ENCODE results near the gene SLC4A11.
"Not testable (repeated sequence)": the region's sequence is repeated elsewhere in the genome, so short reads cannot be mapped to it uniquely, and the experiment has no call there.

The SLC4A11 gene

DNA sequence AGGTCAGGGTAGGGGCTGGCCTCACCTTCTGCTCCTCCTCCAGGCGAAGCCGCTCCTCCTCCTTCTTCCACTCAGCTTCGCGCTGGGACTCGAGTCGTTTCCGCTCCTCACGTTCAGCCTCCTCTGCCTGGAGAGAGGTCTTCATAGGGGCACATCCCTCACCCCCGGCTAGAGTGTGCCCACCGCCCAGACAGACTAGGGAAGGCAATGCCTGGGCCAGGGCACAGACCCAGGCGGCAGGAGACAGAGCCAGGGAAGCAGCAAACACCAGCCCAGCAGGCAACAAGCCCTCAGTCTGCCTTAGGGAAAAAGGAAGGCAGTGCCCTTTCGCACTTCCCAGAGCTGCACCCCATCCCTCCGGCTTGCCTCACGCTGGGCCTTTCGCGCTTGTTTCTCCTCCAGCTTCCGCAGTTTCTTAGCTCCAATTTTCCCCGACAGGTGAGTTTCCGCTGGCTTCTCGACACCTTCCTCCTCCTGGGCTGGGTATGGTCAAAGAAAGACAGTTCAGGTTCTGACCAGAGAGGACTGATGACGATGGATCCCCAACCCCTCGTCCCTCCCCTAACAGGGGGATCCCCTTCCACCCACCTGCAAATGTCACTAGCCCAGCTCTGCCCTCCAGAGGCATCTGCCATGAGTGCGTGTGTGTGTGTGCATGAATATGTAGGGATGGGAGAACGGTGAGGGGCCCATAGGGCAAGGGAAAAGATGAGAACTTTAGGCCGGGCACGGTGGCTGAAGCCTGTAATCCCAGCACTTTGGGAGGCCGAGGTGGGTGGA, 38.8 kb downstream of the SLC4A11 start:
- no peak for DNase-seq

DNA sequence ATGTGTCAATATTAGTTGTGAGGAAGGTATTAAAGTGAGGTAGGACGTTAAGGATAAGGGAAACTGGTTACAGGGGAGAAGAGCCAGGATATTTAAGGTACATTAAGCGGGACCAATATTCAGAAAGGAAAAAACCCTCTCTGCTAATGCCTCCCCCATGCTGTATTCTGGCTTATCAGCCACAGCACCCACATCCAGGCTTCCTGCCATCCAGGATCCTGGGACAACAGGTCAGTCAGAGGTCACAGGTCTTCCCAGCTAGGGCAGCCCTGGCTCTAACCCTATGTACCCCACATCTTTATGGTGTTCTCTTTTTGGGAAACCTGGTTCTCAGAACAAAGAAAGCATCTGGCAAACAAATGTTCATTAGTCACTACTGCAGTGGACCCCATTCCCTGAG, 39.8 kb downstream of the SLC4A11 start:
- DNase-seq: no peak

DNA sequence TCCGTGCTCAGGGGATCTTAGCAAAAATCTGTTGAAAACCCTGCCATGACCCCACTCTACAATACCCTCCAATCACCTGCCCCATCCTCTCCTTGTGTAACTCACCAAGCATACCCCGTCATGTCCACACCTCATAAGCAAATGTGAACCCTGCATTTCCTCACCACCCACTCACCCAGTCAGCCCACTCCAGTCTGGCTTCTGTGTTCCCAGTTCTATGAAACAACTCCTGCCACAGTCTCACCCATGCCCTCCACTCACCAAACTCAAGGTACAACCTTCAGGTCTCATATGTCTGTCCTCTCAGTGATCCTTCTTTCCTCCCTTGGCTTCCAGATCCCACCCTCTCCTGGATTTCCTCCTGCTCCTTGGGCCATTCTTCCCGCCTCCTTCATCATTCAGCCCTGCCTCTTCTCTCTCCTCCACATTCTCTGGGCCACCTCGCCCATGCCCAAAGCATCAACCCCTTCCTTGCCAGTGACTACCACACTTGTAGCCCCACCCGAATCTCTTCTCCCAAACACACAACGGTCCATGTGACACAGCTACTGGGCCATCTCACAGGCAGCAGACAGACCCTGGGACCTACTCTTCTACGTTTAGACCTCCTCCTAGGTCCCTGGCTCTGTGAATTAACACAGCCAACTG, 43.3 kb downstream of the SLC4A11 start:
- no peak for DNase-seq

DNA sequence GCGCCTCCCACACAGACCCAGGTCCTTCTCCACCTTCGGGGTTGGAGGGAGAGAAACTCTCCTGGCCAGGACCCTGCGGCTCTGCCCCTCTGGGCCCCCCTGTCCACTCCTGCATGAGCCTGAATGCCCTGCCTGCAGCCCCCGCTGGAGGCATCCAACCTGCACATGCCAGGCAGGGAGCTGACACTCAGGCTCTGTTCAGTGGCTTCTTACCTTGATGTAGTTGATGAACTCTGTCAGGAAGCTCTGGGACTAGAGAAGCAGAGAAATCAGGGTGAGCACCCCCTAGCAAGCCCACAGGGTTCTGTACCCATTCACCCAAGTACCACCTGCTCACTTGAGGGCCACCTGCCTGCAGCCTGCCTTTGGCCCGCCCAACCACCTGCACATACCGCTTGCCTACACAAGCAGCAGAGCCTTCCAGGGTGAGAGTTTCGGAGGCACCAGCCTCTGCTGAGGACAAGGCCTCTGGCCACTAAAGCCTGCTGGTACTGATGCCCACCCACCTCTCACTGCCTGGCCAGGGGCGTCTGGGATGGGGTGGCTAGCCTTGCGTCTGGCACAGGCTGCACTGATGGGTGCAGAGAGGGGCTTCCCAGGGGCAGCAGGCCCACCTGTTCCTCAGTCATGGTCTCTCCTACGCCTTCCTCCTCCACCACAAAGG, 44.2 kb downstream of the SLC4A11 start:
- DNase-seq: no peak

DNA sequence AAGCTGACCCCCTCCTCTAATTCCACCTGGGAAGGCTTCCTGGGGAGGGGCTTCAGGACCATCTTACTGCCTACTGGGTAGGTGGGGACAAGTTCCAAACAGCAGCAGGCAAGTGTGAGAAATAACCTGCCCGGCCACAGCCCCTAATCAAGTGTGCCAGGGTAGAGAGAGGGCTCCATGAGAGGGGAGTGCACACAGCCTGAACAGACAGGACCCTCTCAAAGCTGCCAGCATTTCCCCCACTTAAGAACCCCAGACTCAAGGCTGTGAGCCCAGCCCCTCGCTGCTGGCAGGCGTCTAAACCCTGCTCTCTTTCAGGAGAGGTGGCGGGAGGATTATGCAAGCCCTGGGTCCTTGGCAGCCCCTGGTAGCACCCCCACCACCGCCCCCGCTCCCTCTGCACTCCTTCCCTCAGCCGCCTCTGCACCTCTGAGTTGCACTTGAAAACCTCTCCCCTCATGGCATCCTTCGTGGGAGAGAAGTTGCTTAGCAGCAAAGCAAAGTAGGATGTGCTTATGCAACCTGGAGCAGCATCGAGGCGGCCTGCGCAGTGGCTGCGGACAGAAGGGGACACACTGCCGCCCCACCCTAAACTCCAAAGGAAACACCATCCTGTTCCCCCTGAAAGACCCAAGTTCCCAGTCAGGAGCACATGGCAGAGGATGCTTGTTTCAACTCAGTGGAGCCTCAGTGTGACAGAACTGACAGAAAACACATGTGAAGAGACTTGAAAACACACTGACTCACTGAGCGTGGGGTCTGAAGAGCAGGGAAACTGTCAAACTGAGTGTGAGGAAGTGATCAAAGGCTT, 45.0 kb downstream of the SLC4A11 start:
- DNase-seq: no peak

DNA sequence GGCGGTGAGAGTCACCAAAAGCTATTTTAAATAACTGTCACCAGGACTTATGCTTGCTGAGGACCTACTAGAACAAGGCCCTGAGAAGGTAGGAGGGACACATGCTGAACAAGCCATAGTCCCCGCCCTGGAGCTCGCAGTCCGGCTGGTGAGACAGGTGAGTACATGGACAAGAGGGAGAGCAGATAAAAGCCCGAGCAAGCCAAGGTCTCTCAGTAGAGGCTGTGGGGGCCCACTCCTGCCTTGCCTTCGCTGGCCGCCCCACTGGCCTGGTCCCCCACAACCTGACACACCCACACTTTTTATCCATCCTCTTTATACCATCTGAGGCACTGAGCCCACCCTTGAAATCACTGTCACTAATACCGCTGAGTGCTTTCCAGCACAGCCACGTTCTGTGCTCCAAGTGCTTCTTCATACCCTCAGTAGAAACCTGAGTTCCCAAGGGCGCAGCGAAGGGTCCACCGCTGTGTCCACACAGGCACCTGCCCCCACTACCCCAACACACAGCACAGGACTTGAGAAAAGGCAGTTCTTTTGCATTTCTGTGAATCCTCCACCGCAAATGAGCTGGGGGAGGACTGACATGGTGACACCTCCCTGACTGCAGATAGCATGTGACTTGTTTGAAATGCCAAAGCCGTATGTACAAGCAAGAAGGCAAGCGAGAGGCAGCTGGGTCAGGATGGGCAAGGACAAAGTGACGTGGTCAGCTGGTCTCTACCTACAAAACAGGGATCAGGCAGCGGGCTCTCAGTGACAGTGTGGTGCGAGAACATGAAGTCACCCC, 46.6 kb downstream of the SLC4A11 start:
- DNase-seq: no peak

DNA sequence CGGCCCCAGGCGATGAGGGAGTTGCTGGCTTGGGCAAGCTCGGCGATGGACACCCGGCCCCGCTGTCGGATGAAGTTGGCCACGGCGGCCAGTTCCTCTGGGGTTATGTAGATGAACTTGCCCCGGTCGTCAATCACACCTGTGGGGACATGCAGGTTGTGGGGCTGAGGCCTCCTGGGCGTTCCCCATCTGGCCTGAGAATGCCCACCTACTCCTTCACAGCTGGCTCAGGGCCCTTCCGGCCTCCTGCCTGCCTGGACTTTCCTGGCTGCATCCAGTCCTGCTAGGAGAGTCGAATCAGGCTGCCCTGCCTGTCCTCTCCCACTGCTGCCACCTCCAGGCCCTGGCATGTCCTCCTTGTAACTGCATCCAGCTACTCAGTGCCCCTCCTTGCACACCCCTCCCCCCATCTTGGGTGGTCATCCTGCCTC, 48.3 kb downstream of the SLC4A11 start:
- DNase-seq: no peak

DNA sequence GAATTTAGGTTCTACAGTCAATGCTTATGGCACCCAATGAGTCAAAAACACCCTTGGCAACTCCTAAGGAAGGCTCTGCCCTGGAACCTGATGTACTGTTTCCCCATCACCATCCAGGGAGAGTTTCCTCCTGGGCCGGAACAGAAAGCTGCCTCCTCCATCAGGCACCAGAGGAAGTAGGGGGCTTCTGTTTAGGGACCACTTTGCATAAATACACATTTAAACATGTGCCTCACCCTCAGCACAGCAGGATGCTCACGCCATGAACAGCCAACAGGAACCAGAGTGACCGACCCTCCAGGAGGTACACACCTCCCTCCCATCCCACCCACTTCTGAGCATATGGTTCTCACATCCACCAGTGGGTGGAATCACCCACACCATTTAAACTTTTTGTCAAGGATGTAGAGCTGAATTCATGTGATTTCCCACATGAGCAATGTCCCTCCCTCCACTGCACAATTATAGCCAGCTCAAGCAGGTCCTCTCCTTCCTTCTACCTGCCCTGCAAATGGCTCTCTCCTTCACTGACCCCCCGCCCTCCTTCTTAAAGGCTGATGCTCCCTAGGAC, 49.3 kb downstream of the SLC4A11 start:
- DNase-seq: no peak

DNA sequence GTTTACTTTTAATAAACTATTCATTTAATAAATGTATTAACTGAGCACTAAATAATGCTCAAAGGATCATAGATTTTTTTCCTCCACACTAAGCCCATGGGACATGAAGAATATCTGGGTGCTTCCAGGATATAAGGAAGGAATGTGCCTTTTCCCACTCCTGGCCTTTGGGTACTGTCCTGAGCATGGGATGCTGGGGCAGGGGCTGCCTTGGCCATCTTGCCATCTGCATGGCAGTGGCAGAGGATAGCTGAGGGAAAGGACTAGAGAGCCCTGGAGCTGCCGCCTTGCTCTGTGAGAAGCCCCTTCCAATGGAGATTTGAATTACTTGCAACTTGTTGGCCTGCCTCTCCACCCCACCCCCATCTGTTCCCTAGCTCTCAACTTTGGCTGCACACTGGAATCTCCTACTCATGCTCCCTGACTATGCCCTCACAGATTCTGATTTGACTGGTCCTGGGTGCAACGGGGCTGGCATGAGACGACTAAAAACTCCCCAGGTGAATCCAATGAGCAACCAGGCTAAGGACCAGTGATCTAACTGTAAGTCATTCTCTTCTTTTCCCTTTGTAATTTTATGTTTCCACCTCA, 50.1 kb downstream of the SLC4A11 start:
- no peak for DNase-seq

DNA sequence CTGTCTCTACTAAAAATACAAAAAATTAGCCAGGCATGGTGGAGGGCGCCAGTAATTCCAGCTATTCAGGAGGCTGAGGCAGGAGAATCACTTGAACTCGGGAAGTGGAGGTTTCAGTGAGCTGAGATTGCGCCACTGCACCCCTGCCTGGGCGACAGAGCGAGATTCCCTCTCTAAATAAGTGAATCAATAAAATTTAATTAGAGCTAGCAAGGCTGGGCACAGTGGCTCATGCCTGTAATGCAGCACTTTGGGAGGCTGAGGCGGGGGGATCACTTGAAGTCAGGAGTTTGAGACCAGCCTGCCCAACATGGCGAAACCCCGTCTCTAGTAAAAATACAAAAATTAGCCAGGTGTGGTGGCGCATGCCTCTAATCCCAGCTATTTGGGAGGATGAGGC, 51.1 kb downstream of the SLC4A11 start:
- not testable (repeated sequence) for DNase-seq

DNA sequence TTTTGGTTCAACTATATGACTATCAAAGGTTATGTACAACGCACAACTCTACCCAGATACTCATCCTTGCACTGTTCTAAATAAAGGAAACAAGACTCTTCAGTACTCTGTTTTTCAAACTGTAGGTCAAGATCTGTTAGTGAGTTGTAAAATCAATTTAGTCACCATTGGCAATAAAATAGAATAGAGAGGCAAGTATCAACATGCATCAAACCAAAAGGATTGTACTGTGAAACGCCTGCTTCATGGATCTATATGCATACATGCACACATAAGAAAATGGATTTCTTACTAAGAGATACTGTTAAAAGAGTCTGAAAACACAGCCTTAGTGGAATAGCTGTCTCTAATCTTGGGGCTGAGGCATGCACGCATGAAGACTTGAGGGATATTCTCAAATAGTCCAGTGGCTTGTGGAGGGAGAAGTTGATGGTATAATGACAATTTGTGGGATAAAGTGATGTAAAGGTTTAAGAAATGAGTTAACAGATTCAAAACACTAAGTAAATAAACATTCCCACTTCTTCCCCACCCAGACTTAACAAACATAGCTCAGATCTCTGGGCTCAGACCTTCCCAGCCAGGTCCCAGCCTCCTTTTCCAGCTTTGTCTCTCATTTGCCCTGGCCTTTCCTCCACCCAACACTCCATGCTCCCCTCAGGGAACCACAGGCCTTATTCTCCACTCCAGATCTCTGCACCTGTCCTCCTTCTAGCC, 54.9 kb downstream of the SLC4A11 start:
- DNase-seq: no peak

DNA sequence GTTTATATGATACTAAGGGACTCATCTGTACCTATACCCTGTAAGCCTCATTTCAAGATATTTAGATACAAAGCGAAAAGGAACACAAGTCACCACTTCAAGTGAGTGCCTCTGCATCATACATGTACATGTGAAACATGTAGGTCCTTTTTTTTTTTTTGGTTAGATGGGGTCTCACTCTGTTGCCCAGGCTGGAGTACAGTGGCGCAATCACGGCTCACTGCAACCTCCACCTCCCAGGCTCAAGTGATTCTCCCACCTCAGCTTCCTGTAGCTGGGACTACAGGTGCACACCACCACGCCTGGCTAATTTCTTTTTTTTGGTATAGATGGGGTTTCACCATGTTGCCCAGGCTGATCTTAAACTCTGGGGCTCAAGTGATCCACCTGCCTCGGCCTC, 56.6 kb downstream of the SLC4A11 start:
- DNase-seq: not testable (repeated sequence)

DNA sequence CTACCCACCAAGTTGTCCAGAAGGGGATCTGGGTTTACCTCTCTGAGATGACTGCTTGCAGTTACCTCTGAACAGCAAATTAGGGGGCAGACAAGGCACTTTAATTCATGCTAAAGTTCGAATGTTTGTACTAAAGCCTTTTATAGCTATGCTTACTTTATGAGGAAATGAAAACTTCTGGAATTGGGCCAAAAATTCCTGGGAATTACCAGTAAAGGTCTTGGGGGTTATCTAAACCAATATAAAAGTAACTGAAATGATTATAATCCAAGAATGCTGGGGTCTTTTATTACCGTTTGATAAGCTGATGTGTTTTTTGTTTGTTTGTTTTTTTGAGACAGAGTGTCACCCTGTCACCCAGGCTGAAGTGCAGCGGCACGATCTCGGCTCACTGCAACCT, 57.7 kb downstream of the SLC4A11 start:
- DNase-seq: no peak

DNA sequence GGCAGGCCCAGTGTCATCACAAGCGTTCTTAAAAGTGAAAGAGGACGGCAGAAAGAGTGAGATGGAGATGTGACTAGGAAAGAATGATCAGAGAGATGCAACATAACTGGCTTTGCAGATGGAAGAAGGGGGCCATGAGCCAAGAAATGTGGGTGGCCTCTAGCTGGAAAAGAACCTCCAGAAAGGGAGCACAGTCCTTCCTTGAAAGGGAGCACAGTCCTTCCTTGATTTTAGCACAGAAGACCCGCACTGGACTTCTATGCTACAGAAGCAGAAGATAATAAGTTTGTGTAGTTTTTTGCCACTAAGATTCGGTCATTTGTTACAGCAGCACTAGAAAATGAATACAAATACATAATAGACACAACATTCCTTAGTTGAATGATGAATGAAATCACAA, 58.7 kb downstream of the SLC4A11 start:
- DNase-seq: no peak

DNA sequence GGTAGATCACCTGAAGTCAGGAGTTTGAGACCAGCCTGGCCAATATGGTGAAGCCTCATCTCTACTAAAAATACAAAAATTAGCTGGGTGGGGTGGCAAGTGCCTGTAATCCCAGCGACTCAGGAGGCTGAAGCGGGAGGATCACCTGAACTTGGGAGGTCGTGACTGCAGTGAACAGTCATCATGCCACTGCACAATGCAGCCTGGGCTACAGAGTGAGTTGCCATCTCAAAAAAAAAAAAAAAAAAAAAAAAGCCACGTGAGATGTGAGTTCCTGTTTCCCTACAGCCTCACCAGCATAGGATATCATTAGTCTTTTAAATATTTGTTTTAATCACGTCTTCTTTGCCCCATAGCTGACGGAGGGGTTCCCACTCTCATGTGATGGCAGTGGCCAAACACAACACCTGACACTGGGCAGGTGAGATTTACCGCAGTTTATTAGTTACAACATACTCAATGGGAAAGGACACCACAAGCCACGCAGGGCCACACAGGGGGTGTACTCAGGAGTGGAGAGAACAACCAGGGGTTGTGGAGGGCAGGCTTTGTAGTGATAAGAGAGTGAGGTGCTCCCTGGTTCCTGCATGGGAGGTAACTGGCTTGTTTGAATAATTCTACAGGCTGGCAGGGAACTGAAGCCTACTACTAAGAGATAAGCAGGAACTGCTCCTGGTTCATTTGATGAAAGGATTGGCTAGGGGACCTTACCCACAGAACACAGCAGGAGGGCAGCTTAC, 61.1 kb downstream of the SLC4A11 start:
- DNase-seq: no peak

All from NCI-H526 treated with DMSO at 0.1 percent for 48 hours (cell line).